CD4-positive, CD25-positive, alpha-beta regulatory T cell (primary cell): ENCODE data around the gene MTIF3. TPM values are rescaled to one million over a fixed set of nuclear protein-coding genes. Genes with fewer than 3 reads are reported as not detected.

ENCODE experiments used
- ATAC-seq, 2 donors: fragments of 150-1000 bp; cut with Tn5 transposase; one replicate each; pipeline ENCODE4 v1.10.0; 2021; ENCODE audit warnings: low read depth in 2 of 2, moderate number of reproducible peaks in 2 of 2, moderate library complexity in 1 of 2
- DNase-seq, 3 donors: peaks; one replicate each; pipeline versions ENCODE4 v3.0.0 to v3.0.0-alpha.2; 2012 to 2022; ENCODE audit warnings: mixed read lengths in 1 of 3
- H3K27ac ChIP-seq: one replicate; pipeline ENCODE4 v1.7.0; 2013; ENCODE audit warnings: mild to moderate bottlenecking, low read length; ENCODE audit not compliant: insufficient read depth, poor library complexity, severe bottlenecking
- H3K27me3 ChIP-seq: one replicate; pipeline ENCODE4 v1.7.0; 2013; ENCODE audit warnings: low read length; ENCODE audit not compliant: control insufficient read depth, insufficient read depth
- H3K36me3 ChIP-seq: one replicate; pipeline ENCODE4 v1.7.0; 2013; ENCODE audit warnings: mild to moderate bottlenecking, low read length, moderate library complexity; ENCODE audit not compliant: control insufficient read depth, insufficient read depth
- H3K4me1 ChIP-seq: 2 replicates; pipeline ENCODE4 v1.7.0; 2013; ENCODE audit warnings: mild to moderate bottlenecking, low read length; ENCODE audit not compliant: insufficient read depth, control insufficient read depth, poor library complexity, severe bottlenecking
- H3K4me3 ChIP-seq: one replicate; pipeline ENCODE4 v1.7.0; 2013; ENCODE audit warnings: low read depth, mild to moderate bottlenecking, low read length, moderate library complexity
- H3K9me3 ChIP-seq, 2 experiments: 1 replicate in 1 of 2; 2 replicates in 1 of 2; pipeline ENCODE4 v1.7.0; 2013; ENCODE audit warnings: low read length in 2 of 2, mild to moderate bottlenecking in 1 of 2, moderate library complexity in 1 of 2; ENCODE audit not compliant: control insufficient read depth in 2 of 2
- H3K27ac Mint-ChIP-seq, 3 donors: one replicate each; pipeline ENCODE4 v1.8.0; 2020 to 2022; ENCODE audit warnings: mild to moderate bottlenecking in 3 of 3, mixed read lengths in 3 of 3, moderate library complexity in 2 of 3
- H3K27me3 Mint-ChIP-seq: one replicate; pipeline ENCODE4 v1.8.0; 2022; ENCODE audit warnings: mild to moderate bottlenecking, mixed read lengths
- H3K36me3 Mint-ChIP-seq: one replicate; pipeline ENCODE4 v1.8.0; 2020; ENCODE audit warnings: mixed read lengths
- H3K4me1 Mint-ChIP-seq, 4 donors: one replicate each; pipeline ENCODE4 v1.8.0; 2020 to 2022; ENCODE audit warnings: mixed read lengths in 4 of 4, mild to moderate bottlenecking in 1 of 4
- H3K4me3 Mint-ChIP-seq, 4 donors: one replicate each; pipeline ENCODE4 v1.8.0; 2020 to 2022; ENCODE audit warnings: mild to moderate bottlenecking in 4 of 4, mixed read lengths in 4 of 4, moderate library complexity in 3 of 4
- H3K9me3 Mint-ChIP-seq, 7 donors: one replicate each; pipeline ENCODE4 v1.8.0; 2020 to 2022; ENCODE audit warnings: mixed read lengths in 7 of 7, mild to moderate bottlenecking in 3 of 7, moderate library complexity in 2 of 7
- polyA plus RNA-seq, 4 donors: library from polyadenylated mRNA; unstranded; fragments of 300-500 nt; fragmentation: Illumina TruSeq; gene quantifications; one replicate each; pipeline ENCODE4 v1.2.3, GENCODE V29; 2021
- total RNA-seq: library from RNA; stranded (reverse); gene quantifications from one replicate; pipeline ENCODE4 v1.2.3, GENCODE V29; 2022

MTIF3 gene
- total and polyA plus RNA-seq, 5 donors from 2014 or later, result 48.9 to 114 (median 97.7) TPM

DNA sequence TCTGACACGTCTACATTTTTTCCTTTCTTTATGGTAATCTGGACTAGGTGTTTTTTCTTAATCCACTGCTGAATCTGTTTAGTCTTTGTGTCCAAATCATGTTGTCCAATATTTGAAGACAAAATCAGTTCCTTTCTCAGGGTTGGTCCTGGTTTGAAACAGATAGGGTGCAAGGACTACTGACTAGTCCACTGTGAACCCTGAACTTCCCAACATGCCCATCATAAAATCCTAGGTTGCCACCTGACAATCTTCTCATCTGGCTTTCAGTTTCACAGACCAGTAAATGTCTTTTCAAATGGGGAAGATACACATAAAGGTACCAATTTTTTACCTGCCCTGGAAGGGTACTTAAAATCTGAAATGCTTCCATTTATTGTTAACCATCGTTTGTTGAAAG is 13.2 kb downstream of the MTIF3 start:
- Histone ChIP-seq H3K36me3 (peaks cover 67% of the 10 kb centered on the region), H3K4me1 (peaks cover 22% of the 10 kb centered on the region), H3K4me3 (no peak overlapping the region), H3K27ac (peak overlapping the region; percentile 5), H3K9me3 (no peaks in the 10 kb centered on the region), H3K27me3 (no peaks in the 10 kb centered on the region)
- Mint-ChIP-seq H3K4me3 (no peak overlapping the region), H3K4me1 (peaks cover 26 to 45% (median 40%) of the 10 kb centered on the region in 4 donors), H3K9me3 (no peaks in the 10 kb centered on the region), H3K27me3 (no peaks in the 10 kb centered on the region), H3K36me3 (peaks cover 65% of the 10 kb centered on the region), H3K27ac (peak overlapping the region in 2 of 3 donors; percentile 86 to 92)
- ATAC-seq (no peak), DNase-seq (no peak)

- no peaks in the 10 kb centered on the region for H3K9me3 Mint-ChIP-seq
- Histone ChIP-seq H3K27me3 (no peaks in the 10 kb centered on the region), H3K27ac (peak overlapping the region; percentile 43), H3K36me3 (peaks cover 85% of the 10 kb centered on the region), H3K4me1 (peaks cover 27% of the 10 kb centered on the region), H3K9me3 (no peaks in the 10 kb centered on the region), H3K4me3 (peak overlapping the region; percentile 22)
- ATAC-seq, result no peak
- peaks cover 59% of the 10 kb centered on the region for H3K36me3 Mint-ChIP-seq
- DNase-seq, result no peak
- no peak overlapping the region for H3K4me3 Mint-ChIP-seq
- H3K4me1 Mint-ChIP-seq, result peaks cover 11 to 57% (median 41%) of the 10 kb centered on the region in 4 donors
- H3K27ac Mint-ChIP-seq, result peak overlapping the region; percentile 54 to 91 (median 84)
- H3K27me3 Mint-ChIP-seq, result no peaks in the 10 kb centered on the region
These were observed 17.7 kb downstream of the MTIF3 start for GRCh38 chr13:27432611-27433210.

DNA sequence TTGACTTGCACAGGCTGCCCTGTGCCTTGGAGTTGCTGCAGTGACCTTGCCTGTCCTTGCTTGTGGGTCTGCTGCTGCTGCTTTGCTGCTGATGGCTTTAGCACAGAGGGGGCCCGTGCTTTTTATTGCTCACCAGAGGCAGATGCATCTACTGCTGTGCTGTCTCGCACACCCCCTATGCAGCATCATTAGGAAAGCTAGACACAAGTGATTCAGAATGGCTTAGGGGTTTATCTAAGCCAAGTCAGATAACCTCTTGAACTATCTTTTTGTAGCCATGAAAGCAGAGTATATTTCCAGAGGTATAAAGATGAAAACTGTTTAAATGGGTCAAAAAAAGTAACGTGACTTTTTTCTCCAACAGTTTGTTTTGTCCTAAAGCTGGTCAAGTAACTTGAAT is 18.2 kb downstream of the MTIF3 start:
- no peak for ATAC-seq
- H3K27ac Mint-ChIP-seq, result peak overlapping the region; percentile 54 to 91 (median 84)

DNA sequence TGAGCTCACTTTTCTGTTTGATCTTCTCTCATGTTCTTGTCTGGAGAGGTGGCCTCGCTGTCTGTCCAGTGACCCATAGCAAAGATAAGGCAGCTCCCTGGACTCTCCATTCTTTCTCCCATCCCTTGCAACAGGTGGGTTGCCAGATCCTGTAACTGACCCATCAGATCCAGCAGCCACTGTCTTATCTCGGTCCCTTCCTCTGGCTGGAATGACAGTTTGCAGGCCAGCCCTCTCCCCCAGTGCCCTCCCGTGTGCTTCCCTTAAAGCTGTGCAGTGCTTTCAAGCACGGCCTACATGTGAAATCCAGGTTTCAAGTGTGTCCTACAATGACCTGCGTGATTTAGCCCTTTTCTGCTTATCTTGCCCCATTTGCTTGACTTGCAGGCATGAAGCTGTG is 22.2 kb downstream of the MTIF3 start:
- H3K4me1 ChIP-seq, result peaks cover 63% of the 10 kb centered on the region
- no peak for DNase-seq
- ATAC-seq, result no peak
- peak overlapping the region; percentile 96 for H3K4me3 ChIP-seq
- Mint-ChIP-seq H3K4me1 (peaks cover 14 to 87% (median 53%) of the 10 kb centered on the region in 4 donors), H3K27me3 (no peaks in the 10 kb centered on the region), H3K4me3 (peak overlapping the region; percentile 36 to 94 (median 89)), H3K27ac (peak overlapping the region; percentile 61 to 95 (median 84)), H3K36me3 (peaks cover 51% of the 10 kb centered on the region), H3K9me3 (no peaks in the 10 kb centered on the region)
- no peaks in the 10 kb centered on the region for H3K27me3 ChIP-seq
- H3K36me3 ChIP-seq, result peaks cover 55% of the 10 kb centered on the region
- no peaks in the 10 kb centered on the region for H3K9me3 ChIP-seq
- peak overlapping the region; percentile 93 for H3K27ac ChIP-seq

More for the DNA sequence above, 18.2 kb downstream of the MTIF3 start:
- DNase-seq, result no peak
- Histone ChIP-seq H3K4me3 (peak overlapping the region; percentile 22), H3K36me3 (peaks cover 86% of the 10 kb centered on the region), H3K27me3 (no peaks in the 10 kb centered on the region), H3K9me3 (no peaks in the 10 kb centered on the region), H3K27ac (no peak overlapping the region), H3K4me1 (peaks cover 32% of the 10 kb centered on the region)
- no peaks in the 10 kb centered on the region for H3K27me3 Mint-ChIP-seq
- peaks cover 15 to 62% (median 43%) of the 10 kb centered on the region in 4 donors for H3K4me1 Mint-ChIP-seq
- no peak overlapping the region for H3K4me3 Mint-ChIP-seq
- H3K9me3 Mint-ChIP-seq, result no peaks in the 10 kb centered on the region
- H3K36me3 Mint-ChIP-seq, result peaks cover 59% of the 10 kb centered on the region

DNA sequence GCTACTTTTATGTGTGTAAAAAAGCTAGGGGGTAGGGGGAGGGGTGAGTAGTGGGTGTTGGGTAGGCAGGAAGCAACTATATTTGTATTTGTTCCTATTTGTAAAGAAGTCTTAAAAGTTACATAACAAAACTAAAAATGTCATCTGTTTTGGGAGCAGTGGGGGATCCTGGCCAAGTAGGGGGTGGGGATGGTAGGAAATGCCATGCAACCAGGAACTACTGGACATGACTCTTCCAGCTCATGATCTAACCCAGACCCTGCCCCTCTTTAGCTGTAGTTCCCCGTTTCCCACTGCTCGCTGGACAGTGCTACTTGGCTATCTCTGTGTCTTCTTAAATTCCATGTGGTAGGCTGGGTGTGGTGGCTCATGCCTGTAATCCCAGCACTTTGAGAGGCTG is 22.7 kb downstream of the MTIF3 start:
- DNase-seq (peak in 1 of 3 donors; percentile 49), ATAC-seq (no peak)
- H3K9me3 Mint-ChIP-seq, result no peaks in the 10 kb centered on the region
- Histone ChIP-seq H3K4me3 (peak overlapping the region; percentile 96), H3K27me3 (no peaks in the 10 kb centered on the region), H3K27ac (peak overlapping the region; percentile 93), H3K4me1 (peaks cover 63% of the 10 kb centered on the region), H3K36me3 (peaks cover 51% of the 10 kb centered on the region), H3K9me3 (no peaks in the 10 kb centered on the region)
- peaks cover 14 to 85% (median 51%) of the 10 kb centered on the region in 4 donors for H3K4me1 Mint-ChIP-seq
- peak overlapping the region; percentile 95 to 99 (median 98) for H3K27ac Mint-ChIP-seq
- H3K36me3 Mint-ChIP-seq, result peaks cover 45% of the 10 kb centered on the region
- peak overlapping the region; percentile 90 to 96 (median 94) for H3K4me3 Mint-ChIP-seq
- H3K27me3 Mint-ChIP-seq, result no peaks in the 10 kb centered on the region

DNA sequence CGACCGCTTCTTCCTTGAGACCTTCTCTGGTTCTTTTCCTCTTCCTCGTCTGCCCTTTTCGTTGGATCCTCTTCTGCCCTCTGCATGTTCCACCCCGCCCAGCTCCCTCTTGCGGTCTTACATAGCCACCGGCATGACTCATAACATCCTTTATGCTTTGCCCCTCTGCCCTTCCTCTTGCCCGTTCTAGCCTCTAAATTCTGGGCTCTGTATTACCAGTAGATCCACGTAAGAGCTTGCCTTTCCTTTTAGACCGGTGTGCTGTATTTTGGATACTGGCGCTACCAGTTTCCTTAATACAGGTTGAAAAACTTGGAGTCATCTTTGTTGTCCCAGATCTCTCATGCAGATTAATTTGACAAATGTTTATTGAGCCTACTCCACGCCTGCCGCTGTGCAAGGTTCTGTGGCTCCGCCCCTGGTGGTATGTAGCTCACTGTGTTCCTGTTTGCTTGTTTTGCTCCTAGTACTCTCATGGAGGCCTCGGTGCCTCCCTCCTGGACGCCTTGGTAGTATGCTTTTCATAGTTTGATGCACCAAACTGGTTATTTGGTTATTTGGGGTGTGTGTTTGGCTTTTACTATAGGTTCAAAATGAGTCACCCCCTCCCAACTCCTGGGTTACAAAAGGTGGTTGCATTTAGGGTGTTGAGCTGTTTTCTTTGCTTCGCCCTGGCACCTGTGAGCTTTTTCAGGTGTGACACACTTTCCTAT is 24.3 kb downstream of the MTIF3 start:
- H3K4me1 Mint-ChIP-seq, result peaks cover 9 to 69% (median 40%) of the 10 kb centered on the region in 4 donors
- no peaks in the 10 kb centered on the region for H3K27me3 ChIP-seq
- peaks cover 35% of the 10 kb centered on the region for H3K36me3 ChIP-seq
- H3K4me3 Mint-ChIP-seq, result peak overlapping the region; percentile 90 to 96 (median 94)
- H3K4me3 ChIP-seq, result peak overlapping the region; percentile 96
- peak overlapping the region; percentile 95 to 99 (median 98) for H3K27ac Mint-ChIP-seq
- DNase-seq (peak; percentile 74 to 94 (median 80)), ATAC-seq (peak; percentile 70 to 74)
- no peaks in the 10 kb centered on the region for H3K9me3 Mint-ChIP-seq
- peak overlapping the region; percentile 93 for H3K27ac ChIP-seq
- no peaks in the 10 kb centered on the region for H3K27me3 Mint-ChIP-seq
- peaks cover 58% of the 10 kb centered on the region for H3K4me1 ChIP-seq
- H3K36me3 Mint-ChIP-seq, result peaks cover 36% of the 10 kb centered on the region
- H3K9me3 ChIP-seq, result no peaks in the 10 kb centered on the region

DNA sequence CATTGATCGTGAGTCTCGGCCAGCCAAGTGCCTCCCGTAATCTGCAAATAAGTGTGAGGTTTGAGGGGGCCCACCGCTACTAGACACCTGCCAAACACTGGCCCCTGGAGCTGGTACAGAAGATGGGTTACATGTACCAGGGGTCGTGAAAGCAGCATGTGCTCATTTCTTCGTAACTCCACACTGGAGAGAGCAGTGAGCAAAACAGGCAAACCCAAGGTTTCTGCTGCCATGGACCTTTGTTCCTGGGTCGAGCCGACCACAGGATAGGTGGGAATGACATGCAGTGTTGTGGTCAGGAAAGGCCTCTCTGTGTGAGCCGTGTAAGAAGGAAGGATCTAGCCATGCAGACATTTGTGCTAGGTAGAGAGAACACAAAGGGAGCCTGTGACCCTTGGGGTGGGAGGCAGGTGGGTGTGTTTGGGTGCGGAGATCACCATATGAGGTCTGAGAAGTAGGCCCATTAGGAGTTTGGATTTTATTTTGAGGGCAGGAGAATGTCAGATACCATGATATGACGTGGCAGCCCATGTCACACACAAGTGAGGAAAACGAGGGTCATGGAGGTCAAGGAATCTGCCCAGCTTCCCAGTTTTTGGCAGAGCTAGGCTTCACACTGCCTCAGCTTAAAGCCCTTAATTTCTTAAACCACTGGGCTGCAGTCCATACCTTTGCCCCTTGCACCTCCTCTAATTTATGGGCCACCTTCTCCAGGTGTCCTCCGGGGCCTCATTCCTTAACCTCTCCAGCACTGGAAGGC is 25.0 kb downstream of the MTIF3 start:
- H3K36me3 Mint-ChIP-seq, result peaks cover 29% of the 10 kb centered on the region
- H3K4me1 ChIP-seq, result peaks cover 58% of the 10 kb centered on the region

More for the DNA sequence above, 25.0 kb downstream of the MTIF3 start:
- Mint-ChIP-seq H3K9me3 (no peaks in the 10 kb centered on the region), H3K4me3 (peak overlapping the region; percentile 90 to 96 (median 94)), H3K4me1 (peaks cover 9 to 62% (median 33%) of the 10 kb centered on the region in 4 donors), H3K27ac (peak overlapping the region; percentile 95 to 99 (median 98)), H3K27me3 (no peaks in the 10 kb centered on the region)
- Histone ChIP-seq H3K9me3 (no peaks in the 10 kb centered on the region), H3K27ac (peak overlapping the region; percentile 93), H3K36me3 (peaks cover 28% of the 10 kb centered on the region), H3K4me3 (peak overlapping the region; percentile 96), H3K27me3 (no peaks in the 10 kb centered on the region)
- DNase-seq (peak in 1 of 3 donors; percentile 22), ATAC-seq (no peak)
